Pericardium fibroblast (primary cell): Measurements from ENCODE around the gene OR5B17. TPM values are rescaled to one million over a fixed set of nuclear protein-coding genes. Genes with fewer than 3 reads are reported as not detected.

Experiments
- total RNA-seq: library from RNA; depleted of rRNA; stranded (reverse); fragments of >200 nt; gene quantifications from 2 replicates; pipeline ENCODE4 v1.2.3, GENCODE V29; 2015

OR5B17 gene
- total RNA-seq, result not detected in 2 replicates

GRCh38 chr11:58358969-58359368 is at the start of gene OR5B17:
Gene OR5B17 (minus strand): TSS chr11:58359069. CDS start chr11:58359069, 0 bp downstream.

GRCh38 chr11:58406774-58407173 is 47.9 kb upstream of the OR5B17 start, which contains the start of gene OR5B3:
Gene OR5B3 (minus strand): TSS chr11:58406874. CDS start chr11:58403409, 3,465 bp downstream.

Other genes starting within 250 kb of the OR5B17 start
- not detected in 2 replicates for gene OR9I1, start 233.5 kb downstream of the OR5B17 start, total RNA-seq
- gene OR9Q2, start 170.0 kb downstream of the OR5B17 start, total RNA-seq, result not detected in 2 replicates
- gene OR1S2, start 154.9 kb downstream of the OR5B17 start, total RNA-seq, result not detected in 2 replicates
- not detected in 2 replicates for gene OR1S1, start 146.3 kb downstream of the OR5B17 start, total RNA-seq
- not detected in 2 replicates for gene OR10Q1, start 130.2 kb downstream of the OR5B17 start, total RNA-seq
- not detected in 2 replicates for gene OR10W1, start 90.8 kb downstream of the OR5B17 start, total RNA-seq
- not detected in 2 replicates for gene OR5B3, start 47.8 kb upstream of the OR5B17 start, total RNA-seq
- gene OR5B2, start 69.1 kb upstream of the OR5B17 start, total RNA-seq, result not detected in 2 replicates
- not detected in 2 replicates for gene OR5B12, start 83.2 kb upstream of the OR5B17 start, total RNA-seq
- gene OR5B21, start 149.0 kb upstream of the OR5B17 start, total RNA-seq, result not detected in 2 replicates
- 2.8 and 3.5 TPM in 2 replicates for gene LPXN, start 216.8 kb upstream of the OR5B17 start, total RNA-seq
- 27.1 and 27.9 TPM in 2 replicates for gene ZFP91, start 220.0 kb upstream of the OR5B17 start, total RNA-seq